ENCODE results near the gene PITPNB.

Gene PITPNB

DNA sequence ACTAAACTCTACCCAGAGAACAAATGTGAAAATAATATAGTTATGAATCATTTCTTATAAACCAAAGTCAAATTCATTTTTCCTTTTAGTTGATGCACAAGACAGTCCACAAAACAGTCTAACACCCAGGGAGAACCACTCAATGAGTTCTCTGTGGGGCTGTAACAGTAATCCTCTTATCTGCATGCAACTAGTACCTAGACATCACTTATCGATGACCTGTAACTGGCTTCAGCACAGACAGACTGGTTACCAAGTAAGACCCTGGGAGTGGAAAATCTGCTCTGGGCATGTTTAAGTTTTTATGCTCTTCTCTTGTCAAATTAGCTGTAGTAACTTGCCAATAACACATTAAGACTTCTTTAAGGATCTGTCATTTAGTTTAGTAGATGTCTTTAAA is 46.6 kb downstream of the PITPNB start:
- H3K4me3 ChIP-seq (ENCODE audit: low read depth, low read length), result no peak overlapping the region
- in situ Hi-C loops (cut with HindIII; ENCODE audit: low sequenced_read_pairs), result no loop called here
- DNase-seq (ENCODE audit: low read depth), result no peak
- TF ChIP-seq, protein P1, sequence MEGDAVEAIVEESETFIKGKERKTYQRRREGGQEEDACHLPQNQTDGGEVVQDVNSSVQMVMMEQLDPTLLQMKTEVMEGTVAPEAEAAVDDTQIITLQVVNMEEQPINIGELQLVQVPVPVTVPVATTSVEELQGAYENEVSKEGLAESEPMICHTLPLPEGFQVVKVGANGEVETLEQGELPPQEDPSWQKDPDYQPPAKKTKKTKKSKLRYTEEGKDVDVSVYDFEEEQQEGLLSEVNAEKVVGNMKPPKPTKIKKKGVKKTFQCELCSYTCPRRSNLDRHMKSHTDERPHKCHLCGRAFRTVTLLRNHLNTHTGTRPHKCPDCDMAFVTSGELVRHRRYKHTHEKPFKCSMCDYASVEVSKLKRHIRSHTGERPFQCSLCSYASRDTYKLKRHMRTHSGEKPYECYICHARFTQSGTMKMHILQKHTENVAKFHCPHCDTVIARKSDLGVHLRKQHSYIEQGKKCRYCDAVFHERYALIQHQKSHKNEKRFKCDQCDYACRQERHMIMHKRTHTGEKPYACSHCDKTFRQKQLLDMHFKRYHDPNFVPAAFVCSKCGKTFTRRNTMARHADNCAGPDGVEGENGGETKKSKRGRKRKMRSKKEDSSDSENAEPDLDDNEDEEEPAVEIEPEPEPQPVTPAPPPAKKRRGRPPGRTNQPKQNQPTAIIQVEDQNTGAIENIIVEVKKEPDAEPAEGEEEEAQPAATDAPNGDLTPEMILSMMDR (IDR thresholded peaks at IDR 0.05; ENCODE audit: low read depth, low read length, missing control alignments), result no peak

- in situ Hi-C loops (cut with HindIII; ENCODE audit: low sequenced_read_pairs), result no loop called here
- no peak overlapping the region for H3K4me3 ChIP-seq (ENCODE audit: low read depth, low read length)
- TF ChIP-seq, protein P1 (IDR thresholded peaks at IDR 0.05; ENCODE audit: low read depth, low read length, missing control alignments), result no peak
- no peak for DNase-seq (ENCODE audit: low read depth)
Observed at GRCh38 chr22:27871306-27872014, 47.6 kb downstream of the PITPNB start.

DNA sequence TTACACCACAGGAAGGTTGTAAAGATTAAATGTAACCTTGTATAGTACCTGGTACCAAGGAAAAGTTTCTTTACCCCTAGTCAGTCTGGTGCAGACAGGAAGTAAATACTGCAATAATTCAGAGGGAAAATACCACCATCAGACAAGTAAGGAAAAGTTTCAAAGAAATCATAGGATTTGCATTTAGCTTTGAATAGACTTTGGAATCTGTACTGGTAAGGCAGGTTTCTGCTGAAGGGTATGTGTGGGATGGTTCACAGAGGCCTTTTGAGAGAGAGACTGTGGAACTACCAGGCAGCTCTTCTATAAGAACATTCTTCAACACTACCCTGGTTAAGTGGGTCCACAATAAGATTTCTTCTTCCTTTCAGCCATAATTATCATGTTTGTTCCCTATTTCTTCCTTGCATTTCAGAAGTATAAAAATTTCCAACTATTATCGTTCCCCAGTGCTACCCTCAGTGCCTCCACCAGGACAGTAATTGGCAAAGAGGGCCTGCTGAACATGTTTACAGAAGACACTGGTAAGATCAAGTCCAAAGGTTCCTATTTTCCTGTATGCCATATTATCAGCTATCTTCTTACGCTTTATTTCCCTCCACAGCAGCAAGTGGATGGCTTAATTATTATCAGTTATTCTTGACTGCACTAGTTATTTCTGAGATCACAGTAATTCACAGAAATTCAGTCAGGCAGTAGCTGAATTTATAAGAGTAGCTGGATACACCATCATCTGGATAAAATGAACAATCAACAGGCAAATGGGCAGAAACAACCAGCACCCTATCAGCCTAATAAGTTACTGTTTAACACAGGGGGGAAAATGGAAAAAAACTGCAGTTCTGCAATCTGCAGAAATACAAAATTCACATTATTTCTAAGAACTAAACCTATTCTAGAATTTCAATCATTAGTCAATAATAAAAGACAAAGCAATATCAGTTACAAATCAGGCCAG is 48.5 kb downstream of the PITPNB start:
- no peak for DNase-seq (ENCODE audit: low read depth)
- in situ Hi-C loops (cut with HindIII; ENCODE audit: low sequenced_read_pairs), result no loop called here
- TF ChIP-seq, protein P1 (IDR thresholded peaks at IDR 0.05; ENCODE audit: low read depth, low read length, missing control alignments), result no peak
- no peak overlapping the region for H3K4me3 ChIP-seq (ENCODE audit: low read depth, low read length)

DNA sequence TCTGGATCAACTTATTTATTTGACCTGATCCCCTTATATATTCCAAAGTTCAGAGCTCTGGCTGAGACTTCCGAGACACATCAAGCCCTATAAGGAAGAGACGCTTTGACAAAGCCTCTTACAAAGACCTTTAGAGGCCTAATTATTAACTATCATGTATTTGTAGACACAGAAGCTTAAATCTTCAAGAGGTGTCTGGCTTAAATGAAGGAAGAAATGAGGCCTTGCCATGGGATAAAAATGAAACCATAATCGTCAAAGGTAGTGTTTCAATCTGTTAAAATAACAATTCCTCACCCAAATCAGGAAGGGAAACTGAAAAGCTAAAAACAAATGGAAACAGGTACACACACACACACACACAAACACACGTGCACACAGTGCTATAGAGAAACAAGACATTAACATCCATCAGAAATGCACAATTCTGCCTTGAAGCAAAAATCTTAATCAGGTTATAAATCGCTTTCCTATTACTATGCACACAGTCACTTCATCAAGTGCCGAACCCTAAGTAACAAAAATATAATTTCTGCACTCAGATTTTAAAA is 50.2 kb downstream of the PITPNB start:
- TF ChIP-seq, protein P1 (IDR thresholded peaks at IDR 0.05; ENCODE audit: low read depth, low read length, missing control alignments), result no peak
- DNase-seq (ENCODE audit: low read depth), result no peak
- H3K4me3 ChIP-seq (ENCODE audit: low read depth, low read length), result no peak overlapping the region
- in situ Hi-C loops (cut with HindIII; ENCODE audit: low sequenced_read_pairs), result no loop called here

DNA sequence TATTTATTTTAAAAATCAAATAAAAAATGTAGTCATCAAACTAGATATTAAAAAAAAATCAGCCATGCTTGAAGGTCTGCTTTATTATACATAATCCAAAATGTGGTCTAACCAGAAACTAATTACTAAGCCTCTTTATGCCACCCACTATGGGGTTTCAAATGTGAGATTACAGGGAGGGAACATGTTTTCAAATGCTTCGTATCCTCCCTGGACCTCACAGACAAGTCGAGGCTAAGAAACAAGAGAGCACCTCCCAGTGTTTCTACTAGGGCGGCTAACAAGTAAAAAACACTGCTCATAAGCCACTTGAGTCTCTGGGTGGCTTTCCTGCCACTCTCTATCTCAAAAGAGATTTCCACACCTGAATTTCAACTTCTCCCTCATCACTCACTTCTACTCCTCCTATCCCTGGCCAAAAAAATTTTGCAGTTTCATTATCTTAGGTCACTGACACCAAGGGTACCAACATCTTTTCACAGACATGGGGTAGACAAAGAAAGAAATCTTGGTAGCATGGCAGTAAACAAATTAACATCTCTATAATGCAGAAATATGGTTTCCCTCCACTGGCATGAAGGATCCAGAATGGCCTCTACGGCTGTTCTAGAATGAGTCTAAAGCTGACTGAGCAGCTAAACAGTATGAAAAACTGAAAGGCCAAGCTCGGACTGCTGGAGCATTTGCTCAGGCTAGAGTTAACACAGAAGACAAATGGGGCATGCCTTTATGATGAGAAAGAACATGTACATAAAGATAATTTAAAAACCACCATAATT is 50.9 kb downstream of the PITPNB start:
- TF ChIP-seq, protein P1 (IDR thresholded peaks at IDR 0.05; ENCODE audit: low read depth, low read length, missing control alignments), result no peak
- no peak for DNase-seq (ENCODE audit: low read depth)
- in situ Hi-C loops (cut with HindIII; ENCODE audit: low sequenced_read_pairs), result no loop called here
- no peak overlapping the region for H3K4me3 ChIP-seq (ENCODE audit: low read depth, low read length)

Data from astrocyte of the cerebellum (primary cell).